Keratinocyte (primary cell): Measurements from ENCODE around the gene TMPRSS6.

ENCODE experiments used
- CTCF ChIP-seq, 3 experiments: IDR thresholded peaks in 1 of 3; conservative IDR thresholded peaks in 1 of 3; optimal IDR thresholded peaks in 1 of 3; 2 replicates in 2 of 3; 3 replicates in 1 of 3; pipeline versions ENCODE3 to v1.5.1; 2011; ENCODE audit warnings: low read length in 3 of 3, mild to moderate bottlenecking in 3 of 3, moderate library complexity in 2 of 3, control low read depth in 1 of 3, inconsistent platforms in 1 of 3; ENCODE audit not compliant: insufficient read depth in 2 of 3; ENCODE audit errors: extremely low read depth in 1 of 3
- EZH2 ChIP-seq: IDR thresholded peaks from one replicate; pipeline ENCODE4 v1.6.1; 2012; ENCODE audit warnings: inconsistent platforms, mild to moderate bottlenecking, low read length, moderate library complexity

- TF ChIP-seq CTCF (optimal IDR thresholded peaks at IDR 0.05 in 1 of 3, IDR thresholded peaks at IDR 0.05 in 1 of 3, conservative IDR thresholded peaks at IDR 0.05 in 1 of 3; ENCODE audit: extremely low read depth in 1 of 3, insufficient read depth in 2 of 3, low read length in 3 of 3) (no peak), EZH2 (no peak)
Measured at GRCh38 chr22:37069719-37070118, 39.8 kb downstream of the TMPRSS6 start.
